Testis (tissue), 2 donors: ENCODE data around the gene TRAF2.

Experiments used
- POLR2A ChIP-seq: fragments of 450-650 bp; IDR thresholded peaks from one replicate; pipeline ENCODE4 v1.6.1; 2017; ENCODE audit warnings: antibody characterized with exemption, mild to moderate bottlenecking, moderate library complexity
- TF ChIP-seq, protein P1 (sequence below), 3 experiments: fragments of 450-650 bp in 2 of 3; fragments of 200-600 bp in 1 of 3; sonication (generic) in 1 of 3; IDR thresholded peaks; one replicate each; pipeline ENCODE4 v1.5.1; 2016 to 2019; ENCODE audit warnings: antibody characterized with exemption in 3 of 3, mild to moderate bottlenecking in 2 of 3, moderate library complexity in 1 of 3

DNA sequence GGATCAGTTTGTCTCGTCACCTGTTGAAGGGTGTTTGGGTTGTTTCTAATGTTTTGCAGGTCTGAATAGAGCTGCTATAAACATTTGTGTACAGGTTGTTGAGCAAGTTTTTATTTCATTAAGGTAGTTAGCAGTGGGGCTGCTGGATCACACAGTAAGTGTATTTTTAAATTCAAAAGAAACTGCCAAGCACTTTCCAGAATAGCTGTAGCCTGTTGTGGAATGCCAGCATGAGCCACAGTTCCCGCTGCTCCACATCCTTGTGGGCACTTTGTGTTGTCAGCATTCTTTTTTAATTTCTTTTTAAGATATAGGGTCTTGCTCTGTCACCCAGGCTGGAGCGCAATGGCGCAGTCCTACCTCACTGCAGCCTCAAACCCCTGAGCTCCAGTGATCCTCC lies 43.7 kb downstream of the TRAF2 start:
- TF ChIP-seq, protein P1, sequence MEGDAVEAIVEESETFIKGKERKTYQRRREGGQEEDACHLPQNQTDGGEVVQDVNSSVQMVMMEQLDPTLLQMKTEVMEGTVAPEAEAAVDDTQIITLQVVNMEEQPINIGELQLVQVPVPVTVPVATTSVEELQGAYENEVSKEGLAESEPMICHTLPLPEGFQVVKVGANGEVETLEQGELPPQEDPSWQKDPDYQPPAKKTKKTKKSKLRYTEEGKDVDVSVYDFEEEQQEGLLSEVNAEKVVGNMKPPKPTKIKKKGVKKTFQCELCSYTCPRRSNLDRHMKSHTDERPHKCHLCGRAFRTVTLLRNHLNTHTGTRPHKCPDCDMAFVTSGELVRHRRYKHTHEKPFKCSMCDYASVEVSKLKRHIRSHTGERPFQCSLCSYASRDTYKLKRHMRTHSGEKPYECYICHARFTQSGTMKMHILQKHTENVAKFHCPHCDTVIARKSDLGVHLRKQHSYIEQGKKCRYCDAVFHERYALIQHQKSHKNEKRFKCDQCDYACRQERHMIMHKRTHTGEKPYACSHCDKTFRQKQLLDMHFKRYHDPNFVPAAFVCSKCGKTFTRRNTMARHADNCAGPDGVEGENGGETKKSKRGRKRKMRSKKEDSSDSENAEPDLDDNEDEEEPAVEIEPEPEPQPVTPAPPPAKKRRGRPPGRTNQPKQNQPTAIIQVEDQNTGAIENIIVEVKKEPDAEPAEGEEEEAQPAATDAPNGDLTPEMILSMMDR (IDR thresholded peaks at IDR 0.05): no peak
- no peak for TF ChIP-seq POLR2A
